GM19043 (cell line): ENCODE measurements around the gene LIN7A.
"Not testable (repeated sequence)": the region's sequence is repeated elsewhere in the genome, so short reads cannot be mapped to it uniquely, and the experiment has no call there.

Source experiments
- ATAC-seq: cut with Tn5 transposase; IDR thresholded peaks from one replicate; pipeline ENCODE4 v1.9.1; 2021; ENCODE audit warnings: low read depth; ENCODE audit not compliant: unreplicated experiment

LIN7A gene

GRCh38 chr12:80924437-80924836, 13.3 kb downstream of the LIN7A start:
- ATAC-seq: no peak

- no peak for ATAC-seq
These were observed 17.7 kb downstream of the LIN7A start for GRCh38 chr12:80920006-80920405.

DNA sequence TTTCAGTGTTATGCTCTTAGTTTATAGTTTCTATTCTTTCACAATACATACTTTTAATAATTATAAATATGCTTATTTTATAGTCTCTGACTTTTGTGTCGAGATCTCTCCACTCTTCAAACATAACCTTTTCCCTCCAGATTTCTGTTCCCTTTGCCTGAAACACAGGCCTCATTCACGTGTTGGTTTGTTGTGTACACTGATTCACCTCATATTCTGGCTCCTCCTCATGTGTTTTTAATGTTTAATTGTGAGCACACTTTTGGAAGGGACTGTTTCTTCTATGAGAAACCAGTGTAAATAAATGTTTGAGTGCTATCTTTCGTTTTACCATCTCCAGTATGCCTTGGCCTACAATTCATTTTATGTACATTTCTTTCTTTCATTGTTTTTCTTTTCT, 20.1 kb downstream of the LIN7A start:
- no peak for ATAC-seq

DNA sequence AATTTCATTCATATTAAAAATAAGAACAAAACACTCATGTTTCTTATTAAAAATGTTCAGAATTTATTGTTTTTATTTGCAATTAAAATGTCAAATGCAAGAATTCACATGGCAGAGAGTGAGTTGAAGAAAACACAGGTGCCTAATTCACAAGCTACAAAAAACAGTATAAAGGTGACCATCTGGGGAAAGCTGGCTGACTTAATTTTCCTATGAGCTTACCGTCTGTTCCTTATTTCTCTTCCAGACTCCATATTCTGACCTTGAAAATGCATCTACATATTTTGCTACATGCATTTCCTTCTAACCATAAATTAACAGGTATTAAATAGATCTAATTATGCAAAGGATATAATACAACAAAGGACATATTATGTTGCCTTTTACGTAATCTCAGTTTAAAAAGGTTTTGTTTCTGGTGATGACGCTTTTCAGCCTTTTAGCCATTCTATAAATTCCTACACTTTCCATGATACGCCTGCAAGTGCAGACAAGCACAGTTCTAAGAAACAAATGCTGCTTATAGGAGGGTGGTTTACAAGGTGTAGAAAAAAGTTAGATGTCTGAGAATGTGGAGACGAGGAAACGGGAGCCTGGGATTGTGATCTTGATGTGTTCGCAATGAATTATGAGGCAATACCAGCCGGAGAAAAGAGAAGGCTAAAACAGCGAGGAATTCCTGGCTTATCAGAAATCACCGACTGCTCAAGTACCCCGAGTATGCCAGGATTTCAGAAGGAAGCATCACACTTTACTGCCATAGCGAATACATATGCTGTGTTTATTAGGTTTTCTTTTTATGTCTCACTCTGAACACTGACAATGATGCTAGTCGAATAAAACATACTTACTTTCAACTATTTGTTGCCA, 24.6 kb downstream of the LIN7A start:
- no peak for ATAC-seq

DNA sequence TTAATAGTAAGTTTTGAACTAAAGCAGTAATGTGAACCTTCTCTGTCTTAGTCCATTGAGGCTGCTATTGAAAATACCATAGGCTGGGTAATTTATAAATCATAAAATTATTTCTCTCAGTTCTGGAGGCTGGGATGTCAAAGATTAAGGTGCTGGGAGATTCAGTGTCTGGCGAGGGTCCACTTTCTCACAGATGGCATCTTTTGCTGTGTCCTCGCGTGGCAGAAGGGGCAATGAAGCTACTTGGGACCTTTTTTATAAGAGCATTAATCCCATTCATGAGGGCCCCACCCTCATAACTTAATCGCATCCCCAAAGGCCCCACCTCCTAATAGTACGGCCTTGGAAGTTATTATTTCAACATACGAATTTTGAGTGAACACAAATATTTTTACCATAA, 28.4 kb downstream of the LIN7A start:
- no peak for ATAC-seq

DNA sequence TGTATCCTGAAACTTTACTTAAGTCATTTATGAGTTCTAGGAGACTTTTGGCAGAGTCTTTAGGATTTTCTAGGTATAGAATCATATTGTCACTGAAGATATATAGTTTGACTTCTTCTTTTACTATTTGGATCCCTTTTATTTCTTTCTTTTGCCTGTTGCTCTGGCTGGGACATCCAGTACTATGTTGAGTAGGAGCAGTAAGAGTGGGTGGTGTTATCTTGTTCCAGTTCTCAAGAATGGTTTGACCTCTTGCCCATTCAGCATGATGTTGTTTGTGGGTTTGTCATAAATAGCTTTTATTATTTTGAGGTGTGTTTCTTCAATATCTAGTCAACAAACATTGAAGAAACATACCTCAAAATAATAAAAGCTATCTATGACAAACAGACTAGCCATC, 35.0 kb downstream of the LIN7A start:
- ATAC-seq: no peak

- no peak for ATAC-seq
These were observed 36.1 kb downstream of the LIN7A start for GRCh38 chr12:80901661-80902060.

- no peak for ATAC-seq
These were observed 42.5 kb downstream of the LIN7A start for GRCh38 chr12:80895240-80895639.

- ATAC-seq: no peak
These were observed 43.6 kb downstream of the LIN7A start for GRCh38 chr12:80894179-80894578.

DNA sequence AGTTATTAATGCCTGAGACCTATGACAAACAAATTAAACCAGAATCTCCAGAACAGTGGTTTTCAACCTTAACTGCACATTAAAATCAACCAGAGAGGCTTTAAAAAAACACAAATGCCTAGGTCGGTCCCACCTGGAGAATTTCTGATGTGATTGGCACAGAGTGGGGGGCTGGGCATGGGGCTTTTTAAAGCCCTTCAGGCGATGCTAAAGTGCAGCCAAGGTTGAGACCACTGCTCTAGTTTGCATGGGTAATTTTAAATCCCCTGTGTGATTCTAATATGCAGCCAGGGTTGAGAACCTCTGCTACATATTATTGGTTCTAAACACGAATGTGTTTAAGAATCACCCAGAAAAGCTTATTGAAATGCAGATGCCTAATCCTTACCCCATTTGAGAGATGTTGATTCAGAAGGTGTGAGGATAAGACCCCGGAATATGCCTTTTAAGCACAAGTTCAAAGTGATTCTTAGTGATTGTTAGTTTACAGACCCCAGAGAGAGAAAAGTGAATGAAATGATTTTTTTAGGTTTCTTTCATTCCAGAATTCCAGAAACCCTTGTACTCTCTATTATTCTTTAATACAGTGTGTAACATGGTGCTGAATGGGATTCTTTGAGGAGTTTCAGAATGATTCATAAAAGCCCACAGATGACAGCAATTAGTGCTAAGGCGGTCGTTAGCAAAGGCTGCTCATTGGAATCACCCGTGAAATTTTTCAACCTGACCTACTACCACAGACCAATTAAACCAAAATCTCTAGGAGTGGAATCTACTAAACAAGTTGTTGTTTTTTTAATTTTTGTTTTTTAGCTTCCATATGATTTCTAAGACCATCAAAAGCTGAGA, 44.9 kb downstream of the LIN7A start:
- no peak for ATAC-seq

DNA sequence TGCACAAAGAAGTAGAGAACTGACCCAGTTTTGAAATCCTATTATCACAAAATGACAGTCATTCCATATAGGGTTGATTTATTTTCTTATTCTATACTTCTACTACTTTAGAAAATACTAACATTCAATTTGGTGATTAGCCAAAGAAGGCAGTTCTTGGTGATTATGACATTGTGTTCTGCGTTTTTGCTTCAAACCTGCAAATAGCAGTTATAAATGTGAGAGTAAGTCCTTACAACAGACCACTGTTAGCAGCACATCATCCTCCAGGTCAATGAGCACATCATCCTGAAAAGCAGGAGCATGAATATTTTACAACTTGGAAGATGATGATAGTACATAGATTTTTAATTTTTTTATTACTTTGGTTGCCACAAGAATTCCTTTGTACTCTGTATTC, 53.1 kb downstream of the LIN7A start:
- ATAC-seq: no peak

GRCh38 chr12:80881106-80881505, 56.6 kb downstream of the LIN7A start:
- ATAC-seq: no peak

- ATAC-seq: not testable (repeated sequence)
These were observed 59.3 kb downstream of the LIN7A start for GRCh38 chr12:80878452-80878851.

DNA sequence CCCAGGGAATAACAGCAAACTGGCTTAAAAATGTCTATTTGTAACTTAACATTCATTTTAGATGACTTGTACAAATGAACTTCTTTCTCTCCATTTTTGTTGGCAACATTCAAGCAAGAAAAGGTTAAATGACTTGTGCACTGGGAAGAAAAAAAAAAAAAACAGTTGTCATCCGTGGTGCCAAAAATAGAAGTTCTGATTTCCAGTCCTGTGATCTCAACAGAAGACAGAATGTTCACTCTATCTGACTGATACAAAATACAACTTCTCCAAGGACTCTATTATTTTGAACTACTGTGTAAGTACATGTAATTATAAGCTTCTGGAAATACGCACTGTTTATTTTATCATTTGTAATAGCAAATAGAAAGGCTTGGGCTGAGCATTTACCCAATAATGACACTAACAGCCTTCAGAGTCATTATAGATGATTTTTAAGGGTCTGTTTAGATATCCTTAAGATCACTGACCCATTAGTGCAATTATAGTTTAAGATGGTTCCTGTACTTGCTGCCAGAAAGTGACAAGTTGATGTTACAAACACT, 59.9 kb downstream of the LIN7A start:
- ATAC-seq: no peak

DNA sequence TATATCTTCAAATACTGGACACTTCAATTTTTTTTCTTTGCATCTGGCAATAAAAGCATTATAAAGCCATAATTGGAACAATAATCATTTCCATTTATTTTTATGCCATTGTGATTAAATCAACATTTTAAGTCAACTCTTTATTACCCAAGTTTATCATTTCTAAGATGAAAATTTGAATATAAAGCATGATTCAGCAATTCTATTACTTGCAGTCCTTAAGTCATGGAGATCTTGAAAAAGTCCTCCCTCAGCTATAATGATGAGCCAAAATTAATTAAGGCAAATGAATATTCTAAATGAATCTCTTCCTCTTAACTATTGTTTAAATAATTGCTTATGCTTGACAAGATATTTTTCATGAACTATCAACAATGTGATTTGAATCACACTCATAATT, 65.7 kb downstream of the LIN7A start:
- ATAC-seq: no peak

GRCh38 chr12:80869264-80869663, 68.5 kb downstream of the LIN7A start:
- ATAC-seq: no peak

DNA sequence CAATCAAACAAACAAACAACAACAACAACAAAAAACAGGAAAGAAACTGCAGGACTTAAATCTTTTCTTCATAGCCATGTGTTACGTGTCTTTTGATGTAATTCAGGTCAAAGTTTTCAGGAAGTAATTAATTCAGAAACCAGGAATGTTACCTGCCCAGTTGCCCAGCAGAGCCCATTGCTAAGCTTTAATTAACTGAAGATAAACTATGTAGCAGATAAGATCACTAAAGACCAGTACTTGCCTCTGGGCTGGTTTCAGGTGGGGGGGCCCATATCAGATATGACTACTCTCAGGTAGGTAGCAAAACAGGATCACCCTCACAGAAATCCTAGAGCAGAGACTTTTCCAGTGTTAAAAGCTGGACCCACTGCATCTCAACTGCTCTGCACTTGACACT, 69.2 kb downstream of the LIN7A start:
- no peak for ATAC-seq

DNA sequence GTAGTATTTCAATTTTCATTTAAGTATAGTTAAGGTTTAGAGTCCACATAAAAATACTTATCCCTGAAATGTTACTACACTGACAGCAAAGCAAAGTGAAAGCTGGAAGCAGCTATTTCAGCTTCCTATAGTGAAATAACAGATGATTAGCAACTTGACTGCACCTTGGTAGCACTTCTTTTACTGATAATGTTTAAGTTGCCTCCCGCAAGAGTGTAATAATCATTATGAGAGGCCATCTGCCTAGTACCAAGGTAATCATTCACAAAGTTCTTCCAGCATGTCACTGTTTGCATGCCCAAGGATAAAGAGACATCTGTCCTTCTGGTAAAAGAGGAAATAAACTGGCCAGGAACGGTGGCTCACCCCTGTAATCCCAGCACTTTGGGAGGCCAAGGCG, 69.8 kb downstream of the LIN7A start:
- ATAC-seq: no peak

- no peak for ATAC-seq
These were observed 73.5 kb downstream of the LIN7A start for GRCh38 chr12:80864046-80864735.

DNA sequence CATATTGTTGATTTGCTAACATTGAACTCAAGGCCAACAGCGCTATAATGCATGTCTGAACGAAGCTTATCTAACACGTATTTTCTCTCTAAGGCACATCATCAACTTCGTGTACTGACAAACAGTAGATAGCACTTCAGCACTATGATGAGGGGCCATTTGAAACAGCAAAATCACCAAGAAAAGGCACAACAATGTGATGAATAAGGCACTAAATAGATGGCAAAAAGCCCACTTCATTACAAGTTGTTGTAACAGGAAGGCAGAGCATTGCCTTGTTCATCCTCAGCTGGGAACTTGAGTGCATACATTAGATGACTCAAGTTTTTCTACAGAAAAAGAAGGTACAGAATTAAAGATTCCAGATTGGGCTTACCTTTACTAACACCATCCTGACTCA, 75.2 kb downstream of the LIN7A start:
- no peak for ATAC-seq
